ENCODE data around the gene LIG1.

LIG1 gene

GRCh38 chr19:48169578-48169938, 586 bp downstream of the LIG1 start:
- TF ChIP-seq POLR2A (IDR thresholded peaks at IDR 0.05; ENCODE audit: low read length) (no peak), GATA1 (IDR thresholded peaks at IDR 0.05; ENCODE audit: low read depth, low read length) (no peak)
- peak; percentile 85 to 93 for DNase-seq

- no peak for DNase-seq
- TF ChIP-seq GATA1 (IDR thresholded peaks at IDR 0.05; ENCODE audit: low read depth, low read length): no peak
- TF ChIP-seq POLR2A (IDR thresholded peaks at IDR 0.05; ENCODE audit: low read length): no peak
Observed at GRCh38 chr19:48168689-48169088, 1.5 kb downstream of the LIG1 start.

DNA sequence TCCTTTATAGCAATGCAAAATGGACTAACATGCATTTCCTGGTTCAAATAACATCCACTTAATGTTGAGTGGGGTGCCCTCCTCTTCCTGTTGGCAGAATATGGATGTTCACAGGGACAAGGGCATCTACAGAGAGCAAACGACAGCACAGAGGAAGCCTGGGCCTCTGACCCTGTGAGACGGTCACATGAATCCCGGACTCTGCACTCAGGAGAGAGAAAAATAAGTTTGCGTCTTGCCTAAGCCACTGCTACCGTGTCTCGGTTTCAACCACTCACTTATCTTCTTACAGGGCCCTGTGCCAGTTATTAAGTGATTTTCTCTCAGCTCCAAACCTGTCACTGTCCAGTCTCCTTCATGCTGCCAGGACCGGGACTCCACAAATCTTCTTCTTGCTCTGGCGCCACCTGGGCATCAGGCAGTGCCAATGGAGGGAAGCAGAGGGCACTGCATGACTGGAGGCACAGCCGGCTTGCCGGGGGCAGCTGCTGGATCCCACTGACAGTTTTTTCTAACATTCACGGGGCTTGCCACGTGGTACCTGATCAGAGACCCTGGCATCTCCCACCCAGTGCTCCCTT, 11.8 kb downstream of the LIG1 start:
- TF ChIP-seq POLR2A (IDR thresholded peaks at IDR 0.05; ENCODE audit: low read length) (no peak), GATA1 (IDR thresholded peaks at IDR 0.05; ENCODE audit: low read depth, low read length) (no peak)
- no peak for DNase-seq

GRCh38 chr19:48154003-48154402, 16.1 kb downstream of the LIG1 start:
- no peak for DNase-seq
- TF ChIP-seq POLR2A (IDR thresholded peaks at IDR 0.05; ENCODE audit: low read length) (no peak), GATA1 (IDR thresholded peaks at IDR 0.05; ENCODE audit: low read depth, low read length) (no peak)

DNA sequence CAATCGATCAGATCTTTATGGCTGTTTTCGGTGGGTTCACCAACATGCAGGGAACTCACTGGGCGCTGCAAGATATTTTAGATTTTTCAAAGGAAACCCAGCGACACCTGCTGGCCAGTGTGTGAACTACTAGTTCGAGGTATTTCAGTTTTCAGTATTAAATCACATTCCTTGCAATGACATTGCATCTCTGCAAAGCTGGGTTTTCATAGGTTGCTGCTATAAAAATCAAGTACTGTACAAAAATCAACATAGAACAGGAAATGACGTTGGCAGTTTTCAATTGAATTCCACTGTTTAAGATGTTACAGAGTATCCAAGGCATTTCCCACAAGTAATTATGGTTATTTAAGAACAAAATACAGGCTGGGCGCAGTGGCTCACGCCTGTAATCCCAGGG, 17.6 kb downstream of the LIG1 start:
- peak; percentile 67 to 83 for DNase-seq
- TF ChIP-seq GATA1 (IDR thresholded peaks at IDR 0.05; ENCODE audit: low read depth, low read length): no peak
- TF ChIP-seq POLR2A (IDR thresholded peaks at IDR 0.05; ENCODE audit: low read length): no peak

GRCh38 chr19:48149430-48149829, 20.7 kb downstream of the LIG1 start:
- TF ChIP-seq GATA1 (IDR thresholded peaks at IDR 0.05; ENCODE audit: low read depth, low read length) (no peak), POLR2A (IDR thresholded peaks at IDR 0.05; ENCODE audit: low read length) (no peak)
- no peak for DNase-seq

DNA sequence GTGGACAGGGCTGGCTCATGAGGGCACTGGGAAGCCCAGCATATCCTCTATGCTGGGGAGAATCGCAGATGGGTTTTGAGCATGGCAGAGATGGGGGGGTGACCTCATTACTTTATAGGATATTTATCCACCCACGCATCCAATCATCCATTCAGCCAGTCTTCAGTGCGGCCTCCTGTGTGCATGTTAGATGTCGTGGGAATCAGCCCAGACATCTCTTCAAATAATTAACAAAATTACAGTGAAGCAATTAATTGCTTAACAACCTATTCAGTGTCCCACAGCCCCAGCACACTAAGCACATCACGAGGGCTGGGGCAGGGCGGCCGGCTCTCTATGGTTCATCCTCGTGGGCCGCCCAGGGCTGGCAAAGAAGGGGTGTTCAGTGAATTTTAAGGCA, 21.6 kb downstream of the LIG1 start:
- TF ChIP-seq POLR2A (IDR thresholded peaks at IDR 0.05; ENCODE audit: low read length) (no peak), GATA1 (IDR thresholded peaks at IDR 0.05; ENCODE audit: low read depth, low read length) (no peak)
- no peak for DNase-seq

GRCh38 chr19:48147597-48148175, 22.5 kb downstream of the LIG1 start:
- TF ChIP-seq POLR2A (IDR thresholded peaks at IDR 0.05; ENCODE audit: low read length) (no peak), GATA1 (IDR thresholded peaks at IDR 0.05; ENCODE audit: low read depth, low read length) (no peak)
- DNase-seq: no peak

DNA sequence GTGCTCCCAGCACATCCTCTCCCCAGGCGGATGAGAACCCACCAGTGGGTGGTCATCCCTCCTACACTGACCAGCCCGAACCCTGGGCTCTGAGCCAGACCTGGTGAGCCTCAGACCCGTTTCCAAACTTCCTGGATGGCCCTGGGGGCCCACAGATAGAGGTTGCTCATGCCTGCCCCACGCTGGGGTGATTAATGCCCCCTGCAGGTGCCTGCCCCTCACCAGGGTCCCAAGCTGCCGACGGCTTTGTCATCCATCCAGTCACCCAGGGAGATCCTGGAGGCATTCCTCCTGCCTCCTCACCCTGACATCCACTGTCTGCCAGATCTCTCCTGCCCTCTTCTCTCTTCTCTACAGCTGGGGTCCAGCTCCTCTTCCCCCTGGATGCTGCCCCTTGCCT, 31.1 kb downstream of the LIG1 start:
- DNase-seq: no peak
- TF ChIP-seq GATA1 (IDR thresholded peaks at IDR 0.05; ENCODE audit: low read depth, low read length): no peak
- no peak for TF ChIP-seq POLR2A (IDR thresholded peaks at IDR 0.05; ENCODE audit: low read length)

GRCh38 chr19:48137411-48137810, 32.7 kb downstream of the LIG1 start:
- DNase-seq: no peak
- TF ChIP-seq POLR2A (IDR thresholded peaks at IDR 0.05; ENCODE audit: low read length): no peak
- no peak for TF ChIP-seq GATA1 (IDR thresholded peaks at IDR 0.05; ENCODE audit: low read depth, low read length)

- no peak for DNase-seq
- TF ChIP-seq GATA1 (IDR thresholded peaks at IDR 0.05; ENCODE audit: low read depth, low read length) (no peak), POLR2A (IDR thresholded peaks at IDR 0.05; ENCODE audit: low read length) (no peak)
Observed at GRCh38 chr19:48136547-48136946, 33.6 kb downstream of the LIG1 start.

- TF ChIP-seq GATA1 (IDR thresholded peaks at IDR 0.05; ENCODE audit: low read depth, low read length) (no peak), POLR2A (IDR thresholded peaks at IDR 0.05; ENCODE audit: low read length) (no peak)
- peak; percentile 71 to 83 for DNase-seq
Observed at GRCh38 chr19:48135411-48135810, 34.7 kb downstream of the LIG1 start.

GRCh38 chr19:48133094-48133493, 37.0 kb downstream of the LIG1 start:
- no peak for DNase-seq

GRCh38 chr19:48127561-48127960, 42.6 kb downstream of the LIG1 start:
- no peak for DNase-seq
- TF ChIP-seq POLR2A (IDR thresholded peaks at IDR 0.05; ENCODE audit: low read length): no peak
- no peak for TF ChIP-seq GATA1 (IDR thresholded peaks at IDR 0.05; ENCODE audit: low read depth, low read length)

More at GRCh38 chr19:48133094-48133493, 37.0 kb downstream of the LIG1 start:
- TF ChIP-seq POLR2A (IDR thresholded peaks at IDR 0.05; ENCODE audit: low read length): no peak
- no peak for TF ChIP-seq GATA1 (IDR thresholded peaks at IDR 0.05; ENCODE audit: low read depth, low read length)

DNA sequence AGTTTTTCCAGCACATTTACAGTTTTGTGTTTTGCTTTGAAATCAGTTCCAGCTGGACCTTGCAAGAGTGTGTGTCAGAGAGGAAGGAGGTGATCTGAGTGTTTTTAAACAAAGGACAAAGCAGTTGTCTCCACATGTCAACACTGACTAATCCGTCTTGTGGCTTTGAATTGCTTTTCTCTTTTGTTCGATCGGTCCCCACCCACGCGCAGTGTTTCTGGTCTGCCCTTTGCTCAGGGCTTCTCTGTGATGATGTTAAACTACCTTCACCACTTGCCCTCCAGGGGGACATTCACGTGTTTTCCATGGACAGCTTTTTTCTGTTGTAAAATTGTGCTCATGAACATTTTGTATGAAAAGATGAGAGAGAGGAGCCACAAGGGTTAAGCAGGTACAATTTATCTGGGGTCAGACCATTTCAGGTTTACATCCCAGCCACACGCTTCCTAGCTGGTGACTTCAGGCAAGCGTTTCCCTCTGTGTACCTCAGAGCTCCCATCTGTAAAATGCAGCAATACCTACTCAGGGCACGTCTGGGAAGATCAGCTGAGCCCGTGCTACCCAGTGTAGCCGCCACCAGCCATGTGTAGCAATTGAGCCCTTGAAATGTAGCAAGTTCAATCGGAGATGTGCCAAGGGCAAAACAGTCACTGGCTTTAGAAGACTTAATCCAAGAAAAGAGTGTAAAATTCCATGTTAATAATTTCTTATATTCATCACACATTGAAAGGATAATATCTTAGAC, 46.1 kb downstream of the LIG1 start:
- TF ChIP-seq POLR2A (IDR thresholded peaks at IDR 0.05; ENCODE audit: low read length) (no peak), GATA1 (IDR thresholded peaks at IDR 0.05; ENCODE audit: low read depth, low read length) (no peak)
- DNase-seq: no peak

Measured in erythroblast (primary cell).